Measurements from ENCODE around the gene YTHDC2.

Gene YTHDC2

GRCh38 chr5:113513384-113514288 lies at the start of gene YTHDC2:
Gene YTHDC2, plus strand, starts transcription at chr5:113513694. Its CDS starts 202 bp downstream, at chr5:113513896.
- DNase-seq (ENCODE audit: low read depth in 1 of 2, low spot score in 1 of 2) = peak; percentile 68 to 84

GRCh38 chr5:113474100-113474728 lies 39.3 kb upstream of the YTHDC2 start:
- DNase-seq (ENCODE audit: low read depth in 1 of 2, low spot score in 1 of 2) = no peak

GRCh38 chr5:113478691-113479090 lies 34.8 kb upstream of the YTHDC2 start:
- no peak for DNase-seq (ENCODE audit: low read depth in 1 of 2, low spot score in 1 of 2)

- no peak for DNase-seq (ENCODE audit: low read depth in 1 of 2, low spot score in 1 of 2)
These were observed 33.3 kb upstream of the YTHDC2 start for GRCh38 chr5:113480243-113480642.

GRCh38 chr5:113487416-113487780 lies 26.1 kb upstream of the YTHDC2 start:
- no peak for DNase-seq (ENCODE audit: low read depth in 1 of 2, low spot score in 1 of 2)

GRCh38 chr5:113487781-113488644 lies 25.5 kb upstream of the YTHDC2 start, which contains the start of gene MCC:
Gene MCC, minus strand, starts transcription at chr5:113488453.
- DNase-seq (ENCODE audit: low read depth in 1 of 2, low spot score in 1 of 2) = no peak

GRCh38 chr5:113488645-113489184 lies 24.8 kb upstream of the YTHDC2 start:
- DNase-seq (ENCODE audit: low read depth in 1 of 2, low spot score in 1 of 2) = no peak

GRCh38 chr5:113489299-113489698 lies 24.2 kb upstream of the YTHDC2 start:
- no peak for DNase-seq (ENCODE audit: low read depth in 1 of 2, low spot score in 1 of 2)

GRCh38 chr5:113490317-113490716 lies 23.2 kb upstream of the YTHDC2 start:
- DNase-seq (ENCODE audit: low read depth in 1 of 2, low spot score in 1 of 2) = no peak

- no peak for DNase-seq (ENCODE audit: low read depth in 1 of 2, low spot score in 1 of 2)
These were observed 22.5 kb upstream of the YTHDC2 start for GRCh38 chr5:113491022-113491421.

- no peak for DNase-seq (ENCODE audit: low read depth in 1 of 2, low spot score in 1 of 2)
These were observed 20.0 kb upstream of the YTHDC2 start for GRCh38 chr5:113493446-113493845.

- no peak for DNase-seq (ENCODE audit: low read depth in 1 of 2, low spot score in 1 of 2)
These were observed 18.1 kb upstream of the YTHDC2 start for GRCh38 chr5:113495422-113495841.

GRCh38 chr5:113502073-113502472 lies 11.4 kb upstream of the YTHDC2 start:
- no peak for DNase-seq (ENCODE audit: low read depth in 1 of 2, low spot score in 1 of 2)

- DNase-seq (ENCODE audit: low read depth in 1 of 2, low spot score in 1 of 2) = no peak
These were observed 10.3 kb upstream of the YTHDC2 start for GRCh38 chr5:113503146-113503545.

GRCh38 chr5:113505181-113505580 lies 8.3 kb upstream of the YTHDC2 start:
- no peak for DNase-seq (ENCODE audit: low read depth in 1 of 2, low spot score in 1 of 2)

GRCh38 chr5:113507601-113508000 lies 5.9 kb upstream of the YTHDC2 start:
- DNase-seq (ENCODE audit: low read depth in 1 of 2, low spot score in 1 of 2) = no peak

- no peak for DNase-seq (ENCODE audit: low read depth in 1 of 2, low spot score in 1 of 2)
These were observed 4.7 kb upstream of the YTHDC2 start for GRCh38 chr5:113508756-113509155.

- DNase-seq (ENCODE audit: low read depth in 1 of 2, low spot score in 1 of 2) = no peak
These were observed 2.5 kb upstream of the YTHDC2 start for GRCh38 chr5:113510836-113511451.

- no peak for DNase-seq (ENCODE audit: low read depth in 1 of 2, low spot score in 1 of 2)
These were observed 1.2 kb upstream of the YTHDC2 start for GRCh38 chr5:113512341-113512740.

GRCh38 chr5:113514289-113514635 lies 768 bp downstream of the YTHDC2 start:
- no peak for DNase-seq (ENCODE audit: low read depth in 1 of 2, low spot score in 1 of 2)

GRCh38 chr5:113518884-113519283 lies 5.4 kb downstream of the YTHDC2 start:
- DNase-seq (ENCODE audit: low read depth in 1 of 2, low spot score in 1 of 2) = no peak

Data from stimulated activated CD4-positive, alpha-beta T cell treated with anti-CD3 and anti-CD28 coated beads, Interleukin-15, amount 100 ng/mL, for 1 hour (primary cell).